Keratinocyte (primary cell): ENCODE results near the gene TTC39B.

Experiments
- CTCF ChIP-seq, 3 experiments: IDR thresholded peaks in 1 of 3; conservative IDR thresholded peaks in 1 of 3; optimal IDR thresholded peaks in 1 of 3; 2 replicates in 2 of 3; 3 replicates in 1 of 3; pipeline versions ENCODE3 to v1.5.1; 2011; ENCODE audit warnings: low read length in 3 of 3, mild to moderate bottlenecking in 3 of 3, moderate library complexity in 2 of 3, control low read depth in 1 of 3, inconsistent platforms in 1 of 3; ENCODE audit not compliant: insufficient read depth in 2 of 3; ENCODE audit errors: extremely low read depth in 1 of 3
- EZH2 ChIP-seq: IDR thresholded peaks from one replicate; pipeline ENCODE4 v1.6.1; 2012; ENCODE audit warnings: inconsistent platforms, mild to moderate bottlenecking, low read length, moderate library complexity

- TF ChIP-seq EZH2 = no peak
- TF ChIP-seq CTCF (optimal IDR thresholded peaks at IDR 0.05 in 1 of 3, IDR thresholded peaks at IDR 0.05 in 1 of 3, conservative IDR thresholded peaks at IDR 0.05 in 1 of 3; ENCODE audit: extremely low read depth in 1 of 3, insufficient read depth in 2 of 3, low read length in 3 of 3) = peak; percentile 60 to 65 (median 62)
Measured at GRCh38 chr9:15231788-15232635, 75.0 kb downstream of the TTC39B start.
